DOHH2 (cell line): ENCODE data around the gene RASAL2.

Source experiments
- CTCF ChIP-seq: fragments of 200-600 bp; sonication (generic); IDR thresholded peaks from one replicate; pipeline ENCODE4 v1.5.1; 2014; ENCODE audit warnings: antibody characterized with exemption, mild to moderate bottlenecking, low read depth, low read length; ENCODE audit not compliant: poor library complexity, severe bottlenecking
- EZH2phosphoT487 ChIP-seq: fragments of 200-600 bp; sonication (generic); IDR thresholded peaks from 2 replicates; pipeline ENCODE4 v1.6.1; 2017; ENCODE audit warnings: borderline replicate concordance, mild to moderate bottlenecking, antibody characterized with exemption, low read length, moderate library complexity, mixed read lengths

GRCh38 chr1:178376008-178376407 lies 282.1 kb downstream of the RASAL2 start:
- no peak for TF ChIP-seq CTCF
- TF ChIP-seq EZH2phosphoT487 = no peak
